ENCODE data around the gene GGA1. TPM values are rescaled to one million over a fixed set of nuclear protein-coding genes. Genes with fewer than 3 reads are reported as not detected.
A peak's percentile ranks its signal among the peaks of the same experiment; 100 is the strongest.

The GGA1 gene
- total and polyA plus RNA-seq, 10 donors: 43.4 to 134 (median 83.4) TPM

- peaks cover 19 to 55% (median 44%) of the 10 kb centered on the region in 6 donors for H3K4me1 ChIP-seq
- 59 to 71% (median 68%) methylated on average over 12 of the region's 12 CpGs for WGBS, 5 donors
- no peak for DNase-seq
Measured at GRCh38 chr22:37661160-37661924, 52.7 kb downstream of the GGA1 start.

GRCh38 chr22:37662039-37662438 is 53.4 kb downstream of the GGA1 start:
- no peak for TF ChIP-seq POLR2A (IDR thresholded peaks at IDR 0.05)
- TF ChIP-seq POLR2AphosphoS5 (IDR thresholded peaks at IDR 0.05): no peak
- no peak for TF ChIP-seq CTCF (IDR thresholded peaks at IDR 0.05 in 8 of 11, conservative IDR thresholded peaks at IDR 0.05 in 3 of 11)
- DNase-seq: no peak
- H3K27ac ChIP-seq: peak overlapping the region in 6 of 8 donors; percentile 41 to 88 (median 74)
- no peaks in the 10 kb centered on the region for H3K27me3 ChIP-seq (replicated peaks in 1 of 7)
- peaks cover 19 to 55% (median 44%) of the 10 kb centered on the region in 6 donors for H3K4me1 ChIP-seq
- intact Hi-C loops (cut with DNase I; ENCODE audit: low total_unique reads): no loop called here
- peaks cover 0 to 25% (median 16%) of the 10 kb centered on the region in 6 donors for H3K36me3 ChIP-seq
- H3K9me3 ChIP-seq: no peaks in the 10 kb centered on the region
- H3K4me3 ChIP-seq: no peak overlapping the region
- 70 to 79% (median 72%) methylated on average over 5 of the region's 5 CpGs for WGBS, 5 donors

More at GRCh38 chr22:37661160-37661924, 52.7 kb downstream of the GGA1 start:
- Histone ChIP-seq H3K27ac (peak overlapping the region in 7 of 8 donors; percentile 20 to 88 (median 67)), H3K4me3 (peak overlapping the region in 3 of 8 donors; percentile 79 to 95 (median 83)), H3K9me3 (no peaks in the 10 kb centered on the region), H3K36me3 (peaks cover 0 to 18% (median 11%) of the 10 kb centered on the region in 6 donors), H3K27me3 (replicated peaks in 1 of 7) (no peaks in the 10 kb centered on the region)
- TF ChIP-seq POLR2AphosphoS5 (IDR thresholded peaks at IDR 0.05) (no peak), CTCF (IDR thresholded peaks at IDR 0.05 in 8 of 11, conservative IDR thresholded peaks at IDR 0.05 in 3 of 11) (peak in 6 of 11 experiments; percentile 26 to 53 (median 38))
- intact Hi-C loops (cut with DNase I; ENCODE audit: low total_unique reads): no loop called here

GRCh38 chr22:37663521-37664140 is 55.0 kb downstream of the GGA1 start:
- DNase-seq: no peak
- H3K36me3 ChIP-seq: peaks cover 0 to 33% (median 17%) of the 10 kb centered on the region in 6 donors
- peaks cover 14 to 45% (median 36%) of the 10 kb centered on the region in 6 donors for H3K4me1 ChIP-seq
- no peaks in the 10 kb centered on the region for H3K9me3 ChIP-seq
- no peak overlapping the region for H3K4me3 ChIP-seq
- no peaks in the 10 kb centered on the region for H3K27me3 ChIP-seq (replicated peaks in 1 of 7)
- no peak for TF ChIP-seq CTCF (IDR thresholded peaks at IDR 0.05 in 8 of 11, conservative IDR thresholded peaks at IDR 0.05 in 3 of 11)
- no peak for TF ChIP-seq POLR2A (IDR thresholded peaks at IDR 0.05)
- no peak for TF ChIP-seq POLR2AphosphoS5 (IDR thresholded peaks at IDR 0.05)
- 85 to 90% (median 88%) methylated on average over 16 of the region's 16 CpGs for WGBS, 5 donors
- intact Hi-C loops (cut with DNase I; ENCODE audit: low total_unique reads): no loop called here
- H3K27ac ChIP-seq: peak overlapping the region in 1 of 8 donors; percentile 35

All from spleen (tissue), 11 donors.